Upper lobe of left lung (tissue), 6 donors: ENCODE measurements around the gene CSNK1G1. TPM values are rescaled to one million over a fixed set of nuclear protein-coding genes. Genes with fewer than 3 reads are reported as not detected.

Source experiments
- ATAC-seq, 2 donors: fragments of 200-7000 bp; cut with Tn5 transposase; one replicate each; pipeline ENCODE4 v1.9.1; 2022; ENCODE audit warnings: mild to moderate bottlenecking in 2 of 2, moderate library complexity in 2 of 2; ENCODE audit not compliant: low FRiP score in 2 of 2
- DNase-seq, 2 donors: peaks; one replicate each; pipeline ENCODE4 v3.0.0-alpha.2; 2019 to 2020
- H3K27ac ChIP-seq, 4 donors: fragments of 200-600 bp; sonication (generic); one replicate each; pipeline ENCODE4 v1.5.1; 2016 to 2019
- H3K27me3 ChIP-seq, 4 donors: fragments of 200-600 bp; sonication (generic); one replicate each; pipeline ENCODE4 v1.5.1; 2017 to 2019
- H3K36me3 ChIP-seq, 4 donors: fragments of 200-600 bp; sonication (generic); one replicate each; pipeline ENCODE4 v1.5.1; 2016 to 2019
- H3K4me1 ChIP-seq, 4 donors: fragments of 200-600 bp; sonication (generic); one replicate each; pipeline ENCODE4 v1.5.1; 2018 to 2019
- H3K4me3 ChIP-seq, 4 donors: fragments of 200-600 bp; sonication (generic); one replicate each; pipeline ENCODE4 v1.5.1; 2017 to 2019; ENCODE audit warnings: mild to moderate bottlenecking in 2 of 4, moderate library complexity in 1 of 4
- H3K9me3 ChIP-seq, 4 donors: fragments of 200-600 bp; sonication (generic); one replicate each; pipeline ENCODE4 v1.5.1; 2018 to 2019
- CTCF ChIP-seq, 6 experiments: fragments of 450-650 bp in 4 of 6; fragments of 200-600 bp in 2 of 6; sonication (generic) in 2 of 6; IDR thresholded peaks; one replicate each; pipeline ENCODE4 v1.5.1; 2016 to 2019; ENCODE audit warnings: antibody characterized with exemption in 6 of 6
- EP300 ChIP-seq, 4 donors: sonication (generic); formaldehyde crosslinking; IDR thresholded peaks; one replicate each; pipeline ENCODE4 v1.5.1; 2017; ENCODE audit warnings: antibody characterized with exemption in 4 of 4, control low read depth in 2 of 4
- POLR2A ChIP-seq, 4 donors: fragments of 450-650 bp; IDR thresholded peaks; one replicate each; pipeline ENCODE4 v1.5.1; 2016 to 2017; ENCODE audit warnings: antibody characterized with exemption in 4 of 4, mild to moderate bottlenecking in 2 of 4
- POLR2AphosphoS5 ChIP-seq, 2 donors: sonication (generic); formaldehyde crosslinking; IDR thresholded peaks; one replicate each; pipeline ENCODE4 v1.5.1; 2017; ENCODE audit warnings: antibody characterized with exemption in 2 of 2
- WGBS, 2 donors: methylation state at CpG; one replicate each; pipeline ENCODE4 v1.1.5; 2017 to 2018; 5-methylcytosine and 5-hydroxymethylcytosine counted together
- total RNA-seq, 6 donors: library from RNA; depleted of rRNA in 4 of 6; stranded (reverse); fragments of >200 nt in 4 of 6; gene quantifications; one replicate each; pipeline versions ENCODE4 v1.1.0 to v1.2.1, GENCODE V29; 2016 to 2021
- donor health status: DM: no; HTN: no; CAD: no; lungs with moderate emphysema.
- donor health status: DM: no; HTN: yes; CAD: no; lungs with severe emphysema.

CSNK1G1 gene
- total RNA-seq, 6 donors from 2014 or later = 14.8 to 49.6 (median 19.6) TPM

- ATAC-seq (no peak), DNase-seq (no peak)
- Histone ChIP-seq H3K4me3 (no peak overlapping the region), H3K4me1 (peaks cover 0 to 10% (median 0%) of the 10 kb centered on the region in 4 donors), H3K27me3 (no peaks in the 10 kb centered on the region), H3K36me3 (no peaks in the 10 kb centered on the region), H3K9me3 (no peaks in the 10 kb centered on the region), H3K27ac (no peak overlapping the region)
- TF ChIP-seq CTCF (IDR thresholded peaks at IDR 0.05) (no peak), POLR2AphosphoS5 (IDR thresholded peaks at IDR 0.05) (no peak), EP300 (IDR thresholded peaks at IDR 0.05) (no peak), POLR2A (IDR thresholded peaks at IDR 0.05) (no peak)
- 78 to 80% methylated on average over 2 of the region's 2 CpGs for WGBS, 2 donors
Observed at GRCh38 chr15:64289550-64289949, 66.4 kb downstream of the CSNK1G1 start.

- Histone ChIP-seq H3K36me3 (no peaks in the 10 kb centered on the region), H3K4me1 (peaks cover 0 to 12% (median under 1%) of the 10 kb centered on the region in 4 donors), H3K4me3 (no peak overlapping the region), H3K27me3 (no peaks in the 10 kb centered on the region), H3K9me3 (no peaks in the 10 kb centered on the region), H3K27ac (no peak overlapping the region)
- no peak for TF ChIP-seq POLR2AphosphoS5 (IDR thresholded peaks at IDR 0.05)
- TF ChIP-seq POLR2A (IDR thresholded peaks at IDR 0.05) = no peak
- no peak for TF ChIP-seq CTCF (IDR thresholded peaks at IDR 0.05)
- TF ChIP-seq EP300 (IDR thresholded peaks at IDR 0.05) = no peak
- DNase-seq (peak in 1 of 2 donors; percentile 84), ATAC-seq (no peak)
- 59 to 77% methylated on average over 8 of the region's 8 CpGs for WGBS, 2 donors
Observed at GRCh38 chr15:64288999-64289398, 67.0 kb downstream of the CSNK1G1 start.

- no peak for ATAC-seq
Observed at GRCh38 chr15:64288577-64288976, 67.4 kb downstream of the CSNK1G1 start.

GRCh38 chr15:64287953-64288352, 68.0 kb downstream of the CSNK1G1 start:
- H3K9me3 ChIP-seq = no peaks in the 10 kb centered on the region
- DNase-seq = no peak
- TF ChIP-seq POLR2A (IDR thresholded peaks at IDR 0.05) (no peak), CTCF (IDR thresholded peaks at IDR 0.05) (no peak), EP300 (IDR thresholded peaks at IDR 0.05) (no peak), POLR2AphosphoS5 (IDR thresholded peaks at IDR 0.05) (no peak)
- no peak for ATAC-seq
- no peak overlapping the region for H3K27ac ChIP-seq
- peaks cover 0 to 14% (median 1%) of the 10 kb centered on the region in 4 donors for H3K4me1 ChIP-seq
- H3K36me3 ChIP-seq = no peaks in the 10 kb centered on the region
- H3K4me3 ChIP-seq = no peak overlapping the region
- 96 to 100% methylated on average over 1 of the region's 1 CpG for WGBS, 2 donors
- no peaks in the 10 kb centered on the region for H3K27me3 ChIP-seq

More at GRCh38 chr15:64288577-64288976, 67.4 kb downstream of the CSNK1G1 start:
- no peak for DNase-seq
- no peak for TF ChIP-seq POLR2A (IDR thresholded peaks at IDR 0.05)
- TF ChIP-seq EP300 (IDR thresholded peaks at IDR 0.05) = no peak
- no peak for TF ChIP-seq POLR2AphosphoS5 (IDR thresholded peaks at IDR 0.05)
- TF ChIP-seq CTCF (IDR thresholded peaks at IDR 0.05) = no peak
- Histone ChIP-seq H3K9me3 (no peaks in the 10 kb centered on the region), H3K4me1 (peaks cover 0 to 14% (median 1%) of the 10 kb centered on the region in 4 donors), H3K27ac (no peak overlapping the region), H3K36me3 (no peaks in the 10 kb centered on the region), H3K4me3 (no peak overlapping the region), H3K27me3 (no peaks in the 10 kb centered on the region)
- 88 to 100% methylated on average over 1 of the region's 1 CpG for WGBS, 2 donors

- no peak for ATAC-seq
- TF ChIP-seq POLR2AphosphoS5 (IDR thresholded peaks at IDR 0.05) (no peak), CTCF (IDR thresholded peaks at IDR 0.05) (no peak), EP300 (IDR thresholded peaks at IDR 0.05) (no peak), POLR2A (IDR thresholded peaks at IDR 0.05) (no peak)
Observed at GRCh38 chr15:64286473-64286872, 69.5 kb downstream of the CSNK1G1 start.

More at GRCh38 chr15:64286473-64286872, 69.5 kb downstream of the CSNK1G1 start:
- H3K4me3 ChIP-seq = no peak overlapping the region
- no peaks in the 10 kb centered on the region for H3K27me3 ChIP-seq
- no peak overlapping the region for H3K27ac ChIP-seq
- no peaks in the 10 kb centered on the region for H3K36me3 ChIP-seq
- no peak for DNase-seq
- peaks cover 0 to 14% (median 1%) of the 10 kb centered on the region in 4 donors for H3K4me1 ChIP-seq
- H3K9me3 ChIP-seq = no peaks in the 10 kb centered on the region
